Measurements from ENCODE around the gene LST1.

LST1 gene

GRCh38 chr6:31586008-31586407 is at the start of gene LST1:
TSS of gene LST1 (plus strand) at chr6:31586277. CDS start at chr6:31587300, 1,023 bp downstream.
- no peak for ATAC-seq
- TF ChIP-seq ZNF70 (CRISPR knock-in tag; IDR thresholded peaks at IDR 0.05) (no peak), TCF4 (CRISPR knock-in tag; IDR thresholded peaks at IDR 0.05; ENCODE audit: borderline replicate concordance) (no peak), TOX (CRISPR knock-in tag; IDR thresholded peaks at IDR 0.05; ENCODE audit: borderline replicate concordance) (no peak)

GRCh38 chr6:31538805-31539400 is 47.2 kb upstream of the LST1 start:
- no peak for ATAC-seq

GRCh38 chr6:31540640-31541039 is 45.4 kb upstream of the LST1 start:
- TF ChIP-seq ISL1 (CRISPR knock-in tag; IDR thresholded peaks at IDR 0.05), result no peak
- no peak for TF ChIP-seq GLIS3 (CRISPR knock-in tag; IDR thresholded peaks at IDR 0.05)
- TF ChIP-seq RARB (CRISPR knock-in tag; IDR thresholded peaks at IDR 0.05), result no peak
- TF ChIP-seq PPARA (CRISPR knock-in tag; IDR thresholded peaks at IDR 0.05; ENCODE audit: borderline replicate concordance), result no peak
- TF ChIP-seq ZNF8 (CRISPR knock-in tag; IDR thresholded peaks at IDR 0.05), result no peak
- no peak for TF ChIP-seq OSR1 (CRISPR knock-in tag; IDR thresholded peaks at IDR 0.05)
- TF ChIP-seq ZC3H10 (CRISPR knock-in tag; IDR thresholded peaks at IDR 0.05), result no peak
- TF ChIP-seq CSRNP3 (CRISPR knock-in tag; IDR thresholded peaks at IDR 0.05), result no peak
- TF ChIP-seq BACH2 (CRISPR knock-in tag; IDR thresholded peaks at IDR 0.05; ENCODE audit: borderline replicate concordance), result no peak
- no peak for TF ChIP-seq ZFP3 (CRISPR knock-in tag; IDR thresholded peaks at IDR 0.05)
- no peak for ATAC-seq

More at GRCh38 chr6:31538805-31539400, 47.2 kb upstream of the LST1 start:
- TF ChIP-seq POU6F1 (CRISPR knock-in tag; IDR thresholded peaks at IDR 0.05; ENCODE audit: borderline replicate concordance, low read depth) (no peak), CSRNP3 (CRISPR knock-in tag; IDR thresholded peaks at IDR 0.05) (no peak), ZFP3 (CRISPR knock-in tag; IDR thresholded peaks at IDR 0.05) (no peak), ZFP30 (CRISPR knock-in tag; IDR thresholded peaks at IDR 0.05) (no peak), ZC3H10 (CRISPR knock-in tag; IDR thresholded peaks at IDR 0.05) (no peak), ESRRG (CRISPR knock-in tag; IDR thresholded peaks at IDR 0.05) (no peak), PPARA (CRISPR knock-in tag; IDR thresholded peaks at IDR 0.05; ENCODE audit: borderline replicate concordance) (no peak), ZNF8 (CRISPR knock-in tag; IDR thresholded peaks at IDR 0.05) (no peak), TSHZ2 (CRISPR knock-in tag; IDR thresholded peaks at IDR 0.05) (no peak), ARNTL (CRISPR knock-in tag; IDR thresholded peaks at IDR 0.05; ENCODE audit: borderline replicate concordance, low read depth) (no peak), ISL1 (CRISPR knock-in tag; IDR thresholded peaks at IDR 0.05) (no peak), ZNF70 (CRISPR knock-in tag; IDR thresholded peaks at IDR 0.05) (no peak), RARB (CRISPR knock-in tag; IDR thresholded peaks at IDR 0.05) (no peak), CSDC2 (CRISPR knock-in tag; IDR thresholded peaks at IDR 0.05) (no peak)

- no peak for TF ChIP-seq TOX (CRISPR knock-in tag; IDR thresholded peaks at IDR 0.05; ENCODE audit: borderline replicate concordance)
- no peak for TF ChIP-seq ZFP30 (CRISPR knock-in tag; IDR thresholded peaks at IDR 0.05)
- no peak for TF ChIP-seq CSDC2 (CRISPR knock-in tag; IDR thresholded peaks at IDR 0.05)
- TF ChIP-seq TSHZ2 (CRISPR knock-in tag; IDR thresholded peaks at IDR 0.05), result no peak
- no peak for TF ChIP-seq GLIS3 (CRISPR knock-in tag; IDR thresholded peaks at IDR 0.05)
- no peak for TF ChIP-seq TCF4 (CRISPR knock-in tag; IDR thresholded peaks at IDR 0.05; ENCODE audit: borderline replicate concordance)
- TF ChIP-seq POU6F1 (CRISPR knock-in tag; IDR thresholded peaks at IDR 0.05; ENCODE audit: borderline replicate concordance, low read depth), result no peak
- peak; percentile 9 for ATAC-seq
Observed at GRCh38 chr6:31541059-31541657, 44.9 kb upstream of the LST1 start.

All from SK-N-SH treated with all-trans-retinoic acid at 6 μM for 48 hours (cell line).